Astrocyte (in vitro differentiated cells and primary cell): ENCODE data around the gene KLRB1.

Experiments
- CTCF ChIP-seq: IDR thresholded peaks from 2 replicates; pipeline ENCODE4 v1.5.1; 2011; ENCODE audit warnings: low read depth, mild to moderate bottlenecking, inconsistent platforms, low read length, moderate library complexity; ENCODE audit not compliant: insufficient read depth
- EZH2 ChIP-seq: IDR thresholded peaks from 2 replicates; pipeline ENCODE4 v1.6.1; 2012; ENCODE audit warnings: mild to moderate bottlenecking, low read length, inconsistent platforms; ENCODE audit not compliant: insufficient read depth

- no peak for TF ChIP-seq CTCF
- no peak for TF ChIP-seq EZH2
Observed at GRCh38 chr12:9604287-9604686, 3.4 kb downstream of the KLRB1 start.
